Kidney (tissue), 14 donors: ENCODE results near the gene GPX3. TPM values are rescaled to one million over a fixed set of nuclear protein-coding genes. Genes with fewer than 3 reads are reported as not detected.

Experiments
- DNase-seq, 5 donors: peaks; one replicate each; pipeline ENCODE4 v3.0.0-alpha.2; 2013 to 2020
- FAIRE-seq: peaks from 2 replicates; lab custom pipeline; 2012; peaks lifted over from hg19 to GRCh38; lab: Jason Lieb, UNC
- H3K27ac ChIP-seq, 2 donors: one replicate each; pipeline ENCODE4 v1.7.0; 2013; ENCODE audit warnings: low read depth in 2 of 2, low read length in 2 of 2, inconsistent platforms in 1 of 2
- H3K27me3 ChIP-seq: one replicate; pipeline ENCODE4 v1.7.1; 2013; ENCODE audit warnings: low read length, inconsistent platforms; ENCODE audit not compliant: control insufficient read depth, insufficient read depth
- H3K36me3 ChIP-seq, 3 donors: one replicate each; pipeline versions ENCODE4 v1.7.0 to v1.7.1; 2013; ENCODE audit warnings: low read length in 3 of 3, control low read depth in 1 of 3, inconsistent platforms in 1 of 3; ENCODE audit not compliant: insufficient read depth in 3 of 3, control insufficient read depth in 2 of 3
- H3K4me1 ChIP-seq, 3 donors: one replicate each; pipeline versions ENCODE4 v1.7.0 to v1.7.1; 2013; ENCODE audit warnings: low read length in 3 of 3, inconsistent platforms in 1 of 3, low read depth in 1 of 3; ENCODE audit not compliant: control insufficient read depth in 2 of 3, insufficient read depth in 2 of 3
- H3K4me3 ChIP-seq, 3 donors: one replicate each; pipeline versions ENCODE4 v1.7.0 to v1.8.1; 2013; ENCODE audit warnings: low read length in 3 of 3, control low read depth in 1 of 3, inconsistent platforms in 1 of 3
- H3K9ac ChIP-seq, 3 donors: one replicate each; pipeline versions ENCODE4 v1.7.0 to v1.7.1; 2013; ENCODE audit warnings: low read length in 3 of 3, control low read depth in 1 of 3, inconsistent platforms in 1 of 3
- H3K9me3 ChIP-seq, 3 donors: one replicate each; pipeline versions ENCODE4 v1.7.0 to v1.7.1; 2013; ENCODE audit warnings: low read length in 3 of 3, control low read depth in 1 of 3, inconsistent platforms in 1 of 3; ENCODE audit not compliant: control insufficient read depth in 2 of 3, insufficient read depth in 1 of 3
- intact Hi-C: fragments of 100-400 bp; cut with DNase I; formaldehyde crosslinking; loops from one replicate; pipeline ENCODE4 v1.11.1; 2022
- polyA plus RNA-seq: library from polyadenylated mRNA; stranded (reverse); fragments of 350-450 nt; fragmentation: Illumina TruSeq; extraction: RNeasy Lipid Tissue Mini Kit (QIAGEN cat#74804); gene quantifications from one replicate; pipeline ENCODE4 v1.2.3, GENCODE V29; 2014; ENCODE audit warnings: low read depth, low replicate concordance; ENCODE audit not compliant: insufficient read depth
- total RNA-seq: library from RNA; stranded (reverse); fragmentation: NEBNext Ultra II Directional; extraction: Animal tissue kit (Norgen Biotek cat#: 25700); gene quantifications from one replicate; pipeline ENCODE4 v1.2.1, GENCODE V29; 2021
- TF ChIP-seq, protein P1 (sequence below): IDR thresholded peaks from 3 replicates; pipeline ENCODE4 v1.5.1; 2012; ENCODE audit warnings: mild to moderate bottlenecking, moderate library complexity, borderline replicate concordance; ENCODE audit not compliant: insufficient read depth; ENCODE audit errors: extremely low read depth
- donor health status: control.
- donor health status: control.
- donor health status: control.
- donor health status: control.
- donor health status: control.
- donor health status: DM: yes; HTN: yes; CAD: no.
- donor health status: Normal renal cell carcinoma (clear cell type).

The GPX3 gene
- total and polyA plus RNA-seq, 2 donors from 2014 or later: 1,327 to 27,893 TPM

- TF ChIP-seq, protein P1, sequence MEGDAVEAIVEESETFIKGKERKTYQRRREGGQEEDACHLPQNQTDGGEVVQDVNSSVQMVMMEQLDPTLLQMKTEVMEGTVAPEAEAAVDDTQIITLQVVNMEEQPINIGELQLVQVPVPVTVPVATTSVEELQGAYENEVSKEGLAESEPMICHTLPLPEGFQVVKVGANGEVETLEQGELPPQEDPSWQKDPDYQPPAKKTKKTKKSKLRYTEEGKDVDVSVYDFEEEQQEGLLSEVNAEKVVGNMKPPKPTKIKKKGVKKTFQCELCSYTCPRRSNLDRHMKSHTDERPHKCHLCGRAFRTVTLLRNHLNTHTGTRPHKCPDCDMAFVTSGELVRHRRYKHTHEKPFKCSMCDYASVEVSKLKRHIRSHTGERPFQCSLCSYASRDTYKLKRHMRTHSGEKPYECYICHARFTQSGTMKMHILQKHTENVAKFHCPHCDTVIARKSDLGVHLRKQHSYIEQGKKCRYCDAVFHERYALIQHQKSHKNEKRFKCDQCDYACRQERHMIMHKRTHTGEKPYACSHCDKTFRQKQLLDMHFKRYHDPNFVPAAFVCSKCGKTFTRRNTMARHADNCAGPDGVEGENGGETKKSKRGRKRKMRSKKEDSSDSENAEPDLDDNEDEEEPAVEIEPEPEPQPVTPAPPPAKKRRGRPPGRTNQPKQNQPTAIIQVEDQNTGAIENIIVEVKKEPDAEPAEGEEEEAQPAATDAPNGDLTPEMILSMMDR: no peak
- FAIRE-seq (no peak), DNase-seq (no peak)
- Histone ChIP-seq H3K9ac (peak overlapping the region in 2 of 3 donors; percentile 94 to 96), H3K4me3 (peak overlapping the region in 2 of 3 donors; percentile 92 to 94), H3K27me3 (no peaks in the 10 kb centered on the region), H3K9me3 (no peaks in the 10 kb centered on the region), H3K4me1 (peaks cover 0 to 54% (median 36%) of the 10 kb centered on the region in 3 donors), H3K36me3 (peaks cover 0 to 61% (median 54%) of the 10 kb centered on the region in 3 donors), H3K27ac (peak overlapping the region; percentile 96 to 98)
- intact Hi-C loops: no loop called here
Observed at GRCh38 chr5:151022511-151023018, 2.2 kb downstream of the GPX3 start.

DNA sequence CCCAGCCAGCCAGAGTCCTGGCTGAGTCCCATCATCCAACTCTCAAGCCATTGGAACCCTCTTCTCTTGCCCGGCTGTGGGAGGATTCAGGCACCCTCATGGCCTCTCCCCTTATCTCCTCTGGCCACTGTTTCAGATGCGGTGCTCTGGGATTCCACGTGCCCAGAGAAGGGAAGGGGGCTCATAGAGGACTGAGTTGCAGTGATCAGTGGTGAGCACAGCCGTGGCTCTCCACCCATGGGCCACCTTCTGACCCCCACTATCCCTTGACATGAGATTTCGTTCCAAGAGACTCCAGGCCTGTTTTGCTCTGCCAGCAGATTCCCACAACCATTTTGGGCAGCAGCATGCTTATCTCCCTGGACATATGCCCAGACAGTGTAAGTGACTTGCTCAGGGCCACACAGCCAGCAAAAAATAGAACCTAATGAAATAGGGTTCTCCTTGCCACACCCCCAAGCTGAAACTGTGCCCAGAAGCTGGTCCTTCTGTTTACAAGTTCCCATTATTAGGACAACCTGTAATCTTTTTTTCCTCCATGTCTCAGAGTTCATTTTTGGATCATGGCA, 2.7 kb downstream of the GPX3 start:
- intact Hi-C loops: no loop called here
- Histone ChIP-seq H3K27me3 (no peaks in the 10 kb centered on the region), H3K27ac (peak overlapping the region; percentile 96 to 98), H3K9me3 (no peaks in the 10 kb centered on the region), H3K9ac (peak overlapping the region in 2 of 3 donors; percentile 94 to 96), H3K36me3 (peaks cover 1 to 67% (median 58%) of the 10 kb centered on the region in 3 donors), H3K4me3 (peak overlapping the region in 2 of 3 donors; percentile 92 to 94), H3K4me1 (peaks cover 0 to 52% (median 36%) of the 10 kb centered on the region in 3 donors)
- TF ChIP-seq, protein P1: no peak
- FAIRE-seq (no peak), DNase-seq (no peak)

DNA sequence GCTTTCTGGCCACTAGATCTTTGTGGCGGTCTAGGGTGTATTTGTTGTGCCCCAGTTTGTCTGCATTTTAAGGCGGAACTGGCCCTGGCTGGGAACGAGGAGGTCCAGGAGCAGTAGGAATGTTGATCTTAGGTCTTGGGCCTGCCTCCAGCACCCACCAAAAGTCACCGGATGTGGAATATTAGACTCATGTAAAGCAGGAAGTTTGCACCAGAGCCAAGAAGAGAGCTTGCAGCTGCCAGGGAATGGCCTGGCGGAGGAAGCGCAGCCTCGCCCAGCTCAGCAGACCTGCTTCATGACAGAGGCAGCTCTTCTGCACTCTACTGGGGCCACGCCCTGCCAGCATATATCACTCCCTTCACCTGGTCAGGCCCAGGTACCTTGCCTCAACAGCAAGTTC, 3.3 kb downstream of the GPX3 start:
- H3K27ac ChIP-seq: peak overlapping the region; percentile 96 to 98
- no peaks in the 10 kb centered on the region for H3K9me3 ChIP-seq
- peaks cover 2 to 69% (median 61%) of the 10 kb centered on the region in 3 donors for H3K36me3 ChIP-seq
- TF ChIP-seq, protein P1: no peak
- no peaks in the 10 kb centered on the region for H3K27me3 ChIP-seq
- H3K9ac ChIP-seq: peak overlapping the region in 2 of 3 donors; percentile 94 to 96
- intact Hi-C loops: no loop called here
- no peak for DNase-seq
- no peak for FAIRE-seq
- H3K4me1 ChIP-seq: peaks cover 0 to 47% (median 36%) of the 10 kb centered on the region in 3 donors
- peak overlapping the region in 2 of 3 donors; percentile 92 to 94 for H3K4me3 ChIP-seq
